ENCODE data around the gene NPC1L1. TPM values are rescaled to one million over a fixed set of nuclear protein-coding genes. Genes with fewer than 3 reads are reported as not detected.

NPC1L1 gene
- total and polyA plus RNA-seq, 7 donors, result 0.03 to 0.28 (median 0.17) TPM; not detected in 3

GRCh38 chr7:44505595-44505994, 35.5 kb downstream of the NPC1L1 start:
- no peak for TF ChIP-seq CTCF (IDR thresholded peaks at IDR 0.05)
- 67 to 72% (median 68%) methylated on average over 3 of the region's 3 CpGs for WGBS, 3 donors
- H3K36me3 ChIP-seq (ENCODE audit: insufficient read depth in 1 of 2, low read depth in 1 of 2), result no peaks in the 10 kb centered on the region
- H3K4me1 ChIP-seq, result no peaks in the 10 kb centered on the region
- intact Hi-C loops (cut with DNase I), result no loop called here
- H3K9me3 ChIP-seq, result no peaks in the 10 kb centered on the region
- DNase-seq (no peak), ATAC-seq (no peak)
- no peaks in the 10 kb centered on the region for H3K27me3 ChIP-seq (ENCODE audit: insufficient read depth in 3 of 3, low read length in 2 of 3)
- no peak overlapping the region for H3K27ac ChIP-seq
- no peak overlapping the region for H3K4me3 ChIP-seq

- no peaks in the 10 kb centered on the region for H3K27me3 ChIP-seq (ENCODE audit: insufficient read depth in 3 of 3, low read length in 2 of 3)
- intact Hi-C loops (cut with DNase I), result loop anchor here in 1 of 2 donors (5.0 kb wide), 1 partner anchor 69 kb away; no protein-coding TSS in a partner anchor
- no peaks in the 10 kb centered on the region for H3K36me3 ChIP-seq (ENCODE audit: insufficient read depth in 1 of 2, low read depth in 1 of 2)
- peak overlapping the region; percentile 71 for H3K27ac ChIP-seq
- WGBS, 3 donors, result 24 to 38% (median 29%) methylated on average over 4 of the region's 4 CpGs
- no peak overlapping the region for H3K4me3 ChIP-seq
- DNase-seq, result no peak
- ATAC-seq, result peak; percentile 96 to 99 (median 97)
- no peak for TF ChIP-seq CTCF (IDR thresholded peaks at IDR 0.05)
- H3K9me3 ChIP-seq, result no peaks in the 10 kb centered on the region
- peaks cover 14% of the 10 kb centered on the region for H3K4me1 ChIP-seq
Measured at GRCh38 chr7:44498230-44498954, 42.7 kb downstream of the NPC1L1 start.

DNA sequence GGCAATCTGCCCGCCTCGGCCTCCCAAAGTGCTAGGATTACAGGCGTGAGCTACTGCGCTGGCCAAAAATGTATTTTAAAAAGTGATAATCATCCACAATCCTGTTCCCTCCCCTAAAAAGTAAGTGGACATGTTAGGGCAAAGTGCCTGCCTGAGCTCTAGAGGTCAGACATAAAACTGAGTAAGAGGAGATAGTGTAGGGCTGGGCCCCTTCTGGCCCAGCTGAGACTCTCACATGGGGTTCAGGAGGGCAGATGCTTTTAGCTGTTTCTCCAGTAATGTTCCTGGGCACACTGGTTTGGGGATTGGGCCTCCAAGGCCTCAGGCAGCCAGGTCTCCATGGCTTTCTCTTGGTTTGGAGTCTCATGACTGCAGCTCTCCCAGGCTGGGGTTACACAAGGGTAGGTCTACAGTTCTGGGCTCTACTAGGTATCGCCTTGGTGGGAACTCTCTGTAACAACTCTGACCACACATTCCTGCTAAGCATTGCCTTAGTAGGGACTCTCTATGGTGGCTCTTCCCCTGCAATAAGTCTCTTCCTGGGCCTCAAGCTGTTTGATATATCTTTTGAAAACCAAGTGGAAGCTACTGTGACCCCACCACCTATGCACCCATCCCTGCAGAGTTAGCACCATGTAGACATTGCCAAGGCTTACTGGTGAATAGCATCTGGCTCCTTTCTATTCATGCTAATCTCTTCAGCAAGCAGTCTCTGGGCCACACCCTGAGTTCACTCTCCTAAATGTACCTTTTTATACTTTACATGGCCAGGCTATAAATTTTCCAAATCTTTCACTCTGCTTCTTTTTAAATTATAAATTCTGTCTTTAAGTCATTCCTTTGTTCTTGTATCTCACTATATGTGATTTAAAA, 43.7 kb downstream of the NPC1L1 start:
- WGBS, 3 donors, result 92 to 95% (median 94%) methylated on average over 5 of the region's 5 CpGs
- Histone ChIP-seq H3K27ac (peak overlapping the region; percentile 71), H3K9me3 (no peaks in the 10 kb centered on the region), H3K27me3 (ENCODE audit: insufficient read depth in 3 of 3, low read length in 2 of 3) (no peaks in the 10 kb centered on the region), H3K4me3 (no peak overlapping the region), H3K36me3 (ENCODE audit: insufficient read depth in 1 of 2, low read depth in 1 of 2) (no peaks in the 10 kb centered on the region), H3K4me1 (peaks cover 14% of the 10 kb centered on the region)
- no peak for ATAC-seq
- intact Hi-C loops (cut with DNase I), result loop anchor here in 1 of 2 donors (5.0 kb wide), 1 partner anchor 70 kb away; no protein-coding TSS in a partner anchor
- no peak for DNase-seq
- no peak for TF ChIP-seq CTCF (IDR thresholded peaks at IDR 0.05)

DNA sequence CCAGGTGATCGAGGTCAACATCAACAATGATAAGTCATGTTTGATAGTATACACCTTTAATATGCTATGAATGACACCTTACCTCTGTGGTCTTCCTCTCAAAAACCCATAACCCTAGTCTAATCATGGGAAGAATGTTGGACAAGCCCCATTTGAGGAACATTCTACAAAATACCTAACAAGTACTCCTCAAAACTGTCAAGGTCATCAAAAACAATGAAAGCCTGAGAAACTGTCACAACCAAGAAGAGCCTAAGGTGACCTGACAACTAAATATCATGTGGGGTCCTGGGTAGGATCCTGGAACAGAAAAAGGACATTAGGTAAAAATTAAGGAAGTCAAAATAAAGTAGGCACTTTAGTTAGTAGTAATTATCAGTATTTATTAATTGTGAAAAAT, 44.7 kb downstream of the NPC1L1 start:
- no peaks in the 10 kb centered on the region for H3K36me3 ChIP-seq (ENCODE audit: insufficient read depth in 1 of 2, low read depth in 1 of 2)
- H3K4me1 ChIP-seq, result peaks cover 14% of the 10 kb centered on the region
- ATAC-seq (no peak), DNase-seq (no peak)
- WGBS, 3 donors, result 79 to 85% (median 83%) methylated on average over 1 of the region's 1 CpG
- TF ChIP-seq CTCF (IDR thresholded peaks at IDR 0.05), result no peak
- H3K9me3 ChIP-seq, result no peaks in the 10 kb centered on the region
- intact Hi-C loops (cut with DNase I), result loop anchor here in 1 of 2 donors (5.0 kb wide), 1 partner anchor 71 kb away; no protein-coding TSS in a partner anchor
- H3K27me3 ChIP-seq (ENCODE audit: insufficient read depth in 3 of 3, low read length in 2 of 3), result no peaks in the 10 kb centered on the region
- H3K27ac ChIP-seq, result no peak overlapping the region
- H3K4me3 ChIP-seq, result no peak overlapping the region
